ENCODE results near the gene KIF26B.

DNA sequence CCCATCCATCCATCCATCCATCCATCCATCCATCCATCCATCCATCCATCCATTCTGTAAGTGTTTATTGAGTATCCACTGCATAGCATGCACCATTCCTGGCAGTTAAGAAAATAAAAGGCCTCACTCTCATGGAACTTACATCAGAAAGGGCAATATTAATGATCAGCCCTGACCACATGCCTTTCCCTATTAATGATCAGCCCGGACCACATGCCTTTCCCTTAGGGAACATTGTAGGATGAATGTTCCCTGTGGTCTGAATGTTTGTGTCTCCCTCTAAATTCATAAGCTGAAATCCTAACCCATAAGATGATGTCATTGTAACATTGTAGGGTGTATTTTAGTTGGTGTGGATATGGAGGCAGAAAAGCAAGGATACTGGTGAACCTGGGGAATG, 365.8 kb downstream of the KIF26B start:
- TF ChIP-seq, protein P1, sequence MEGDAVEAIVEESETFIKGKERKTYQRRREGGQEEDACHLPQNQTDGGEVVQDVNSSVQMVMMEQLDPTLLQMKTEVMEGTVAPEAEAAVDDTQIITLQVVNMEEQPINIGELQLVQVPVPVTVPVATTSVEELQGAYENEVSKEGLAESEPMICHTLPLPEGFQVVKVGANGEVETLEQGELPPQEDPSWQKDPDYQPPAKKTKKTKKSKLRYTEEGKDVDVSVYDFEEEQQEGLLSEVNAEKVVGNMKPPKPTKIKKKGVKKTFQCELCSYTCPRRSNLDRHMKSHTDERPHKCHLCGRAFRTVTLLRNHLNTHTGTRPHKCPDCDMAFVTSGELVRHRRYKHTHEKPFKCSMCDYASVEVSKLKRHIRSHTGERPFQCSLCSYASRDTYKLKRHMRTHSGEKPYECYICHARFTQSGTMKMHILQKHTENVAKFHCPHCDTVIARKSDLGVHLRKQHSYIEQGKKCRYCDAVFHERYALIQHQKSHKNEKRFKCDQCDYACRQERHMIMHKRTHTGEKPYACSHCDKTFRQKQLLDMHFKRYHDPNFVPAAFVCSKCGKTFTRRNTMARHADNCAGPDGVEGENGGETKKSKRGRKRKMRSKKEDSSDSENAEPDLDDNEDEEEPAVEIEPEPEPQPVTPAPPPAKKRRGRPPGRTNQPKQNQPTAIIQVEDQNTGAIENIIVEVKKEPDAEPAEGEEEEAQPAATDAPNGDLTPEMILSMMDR (conservative IDR thresholded peaks at IDR 0.05; ENCODE audit: low read depth, low read length) = no peak
- no peak for TF ChIP-seq EZH2 (IDR thresholded peaks at IDR 0.05; ENCODE audit: low read length, unreplicated experiment)
- no peak for TF ChIP-seq EZH2phosphoT487 (IDR thresholded peaks at IDR 0.05; ENCODE audit: borderline replicate concordance, low read length)
